Measurements from ENCODE around the gene PCDH15. TPM values are rescaled to one million over a fixed set of nuclear protein-coding genes. Genes with fewer than 3 reads are reported as not detected.

The PCDH15 gene
- total RNA-seq, 1 experiment from 2014 or later: not detected

GRCh38 chr10:54622017-54622416, 179.0 kb downstream of the PCDH15 start:
- H3K27me3 ChIP-seq (replicated peaks; ENCODE audit: insufficient read depth, low read depth, low read length, poor library complexity): no peaks in the 10 kb centered on the region
- CTCF ChIA-PET: no interaction called here
- no peaks in the 10 kb centered on the region for H3K36me3 ChIP-seq (ENCODE audit: insufficient read depth, low read length, poor library complexity, severe bottlenecking)
- no peak overlapping the region for H3K27ac ChIP-seq (ENCODE audit: low read depth, low read length, poor library complexity, severe bottlenecking)
- BruUV-seq (replicated peaks): no TSS peak
- H3K4me1 ChIP-seq (ENCODE audit: insufficient read depth, low read length, poor library complexity, severe bottlenecking): no peaks in the 10 kb centered on the region
- no peak for TF ChIP-seq EZH2 (IDR thresholded peaks at IDR 0.05; ENCODE audit: borderline replicate concordance, low read depth, low read length, poor library complexity, severe bottlenecking)
- TF ChIP-seq, protein P1, sequence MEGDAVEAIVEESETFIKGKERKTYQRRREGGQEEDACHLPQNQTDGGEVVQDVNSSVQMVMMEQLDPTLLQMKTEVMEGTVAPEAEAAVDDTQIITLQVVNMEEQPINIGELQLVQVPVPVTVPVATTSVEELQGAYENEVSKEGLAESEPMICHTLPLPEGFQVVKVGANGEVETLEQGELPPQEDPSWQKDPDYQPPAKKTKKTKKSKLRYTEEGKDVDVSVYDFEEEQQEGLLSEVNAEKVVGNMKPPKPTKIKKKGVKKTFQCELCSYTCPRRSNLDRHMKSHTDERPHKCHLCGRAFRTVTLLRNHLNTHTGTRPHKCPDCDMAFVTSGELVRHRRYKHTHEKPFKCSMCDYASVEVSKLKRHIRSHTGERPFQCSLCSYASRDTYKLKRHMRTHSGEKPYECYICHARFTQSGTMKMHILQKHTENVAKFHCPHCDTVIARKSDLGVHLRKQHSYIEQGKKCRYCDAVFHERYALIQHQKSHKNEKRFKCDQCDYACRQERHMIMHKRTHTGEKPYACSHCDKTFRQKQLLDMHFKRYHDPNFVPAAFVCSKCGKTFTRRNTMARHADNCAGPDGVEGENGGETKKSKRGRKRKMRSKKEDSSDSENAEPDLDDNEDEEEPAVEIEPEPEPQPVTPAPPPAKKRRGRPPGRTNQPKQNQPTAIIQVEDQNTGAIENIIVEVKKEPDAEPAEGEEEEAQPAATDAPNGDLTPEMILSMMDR (conservative IDR thresholded peaks at IDR 0.05; ENCODE audit: low read depth, low read length): no peak
- no peak overlapping the region for H3K4me3 ChIP-seq (ENCODE audit: low read depth, low read length, poor library complexity, severe bottlenecking)
- H3K9me3 ChIP-seq (ENCODE audit: low read depth, low read length, poor library complexity, severe bottlenecking): peaks cover 14% of the 10 kb centered on the region
- intact Hi-C loops (cut with micrococcal nuclease; ENCODE audit: unreplicated experiment): no loop called here
- DNase-seq (ENCODE audit: low spot score): no peak
- POLR2A ChIA-PET (ENCODE audit: low non-redundant PET): no interaction called here

- no peaks in the 10 kb centered on the region for H3K36me3 ChIP-seq (ENCODE audit: insufficient read depth, low read length, poor library complexity, severe bottlenecking)
- BruUV-seq (replicated peaks): no TSS peak
- TF ChIP-seq, protein P1 (conservative IDR thresholded peaks at IDR 0.05; ENCODE audit: low read depth, low read length): no peak
- no peak for TF ChIP-seq EZH2 (IDR thresholded peaks at IDR 0.05; ENCODE audit: borderline replicate concordance, low read depth, low read length, poor library complexity, severe bottlenecking)
- CTCF ChIA-PET: no interaction called here
- H3K4me3 ChIP-seq (ENCODE audit: low read depth, low read length, poor library complexity, severe bottlenecking): no peak overlapping the region
- no peaks in the 10 kb centered on the region for H3K27me3 ChIP-seq (replicated peaks; ENCODE audit: insufficient read depth, low read depth, low read length, poor library complexity)
- intact Hi-C loops (cut with micrococcal nuclease; ENCODE audit: unreplicated experiment): no loop called here
- no peak overlapping the region for H3K27ac ChIP-seq (ENCODE audit: low read depth, low read length, poor library complexity, severe bottlenecking)
- no peak for DNase-seq (ENCODE audit: low spot score)
- no peaks in the 10 kb centered on the region for H3K4me1 ChIP-seq (ENCODE audit: insufficient read depth, low read length, poor library complexity, severe bottlenecking)
- H3K9me3 ChIP-seq (ENCODE audit: low read depth, low read length, poor library complexity, severe bottlenecking): peaks cover 12% of the 10 kb centered on the region
- POLR2A ChIA-PET (ENCODE audit: low non-redundant PET): no interaction called here
Observed at GRCh38 chr10:54620352-54620751, 180.7 kb downstream of the PCDH15 start.

DNA sequence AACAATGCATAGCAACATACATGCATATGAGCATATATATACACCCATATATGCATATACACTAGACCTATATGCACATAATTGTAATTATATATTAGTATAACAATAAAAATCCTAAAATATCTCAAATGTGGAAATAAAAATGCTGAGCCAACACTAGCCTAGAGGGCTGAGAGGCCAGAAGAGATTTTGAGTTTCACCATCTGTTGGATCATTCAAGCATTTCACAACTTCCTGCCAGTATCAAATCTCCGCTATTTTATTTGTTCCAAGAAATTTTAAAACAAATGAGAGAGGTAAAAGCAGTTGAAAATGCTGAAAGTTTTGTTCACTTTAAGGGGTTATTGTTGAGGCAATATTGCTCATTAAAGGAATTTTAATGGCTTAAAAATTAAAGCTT, 187.0 kb downstream of the PCDH15 start:
- TF ChIP-seq, protein P1 (conservative IDR thresholded peaks at IDR 0.05; ENCODE audit: low read depth, low read length): no peak
- TF ChIP-seq EZH2 (IDR thresholded peaks at IDR 0.05; ENCODE audit: borderline replicate concordance, low read depth, low read length, poor library complexity, severe bottlenecking): no peak
- H3K27me3 ChIP-seq (replicated peaks; ENCODE audit: insufficient read depth, low read depth, low read length, poor library complexity): no peaks in the 10 kb centered on the region
- ChIA-PET CTCF (no interaction called here), POLR2A (ENCODE audit: low non-redundant PET) (no interaction called here)
- BruUV-seq (replicated peaks): no TSS peak
- H3K27ac ChIP-seq (ENCODE audit: low read depth, low read length, poor library complexity, severe bottlenecking): no peak overlapping the region
- no peak for DNase-seq (ENCODE audit: low spot score)
- no peaks in the 10 kb centered on the region for H3K36me3 ChIP-seq (ENCODE audit: insufficient read depth, low read length, poor library complexity, severe bottlenecking)
- intact Hi-C loops (cut with micrococcal nuclease; ENCODE audit: unreplicated experiment): no loop called here
- H3K4me1 ChIP-seq (ENCODE audit: insufficient read depth, low read length, poor library complexity, severe bottlenecking): no peaks in the 10 kb centered on the region
- no peak overlapping the region for H3K4me3 ChIP-seq (ENCODE audit: low read depth, low read length, poor library complexity, severe bottlenecking)
- peaks cover 13% of the 10 kb centered on the region for H3K9me3 ChIP-seq (ENCODE audit: low read depth, low read length, poor library complexity, severe bottlenecking)

Measured in A673 (cell line).